Measurements from ENCODE around the gene ASPSCR1. TPM values are rescaled to one million over a fixed set of nuclear protein-coding genes. Genes with fewer than 3 reads are reported as not detected.
A peak's percentile ranks its signal among the peaks of the same experiment; 100 is the strongest.

Gene ASPSCR1
- total and polyA plus RNA-seq, 2 of the 4 experiments (the other 2 are of a cell fraction) = 7.2 to 17.2 TPM

DNA sequence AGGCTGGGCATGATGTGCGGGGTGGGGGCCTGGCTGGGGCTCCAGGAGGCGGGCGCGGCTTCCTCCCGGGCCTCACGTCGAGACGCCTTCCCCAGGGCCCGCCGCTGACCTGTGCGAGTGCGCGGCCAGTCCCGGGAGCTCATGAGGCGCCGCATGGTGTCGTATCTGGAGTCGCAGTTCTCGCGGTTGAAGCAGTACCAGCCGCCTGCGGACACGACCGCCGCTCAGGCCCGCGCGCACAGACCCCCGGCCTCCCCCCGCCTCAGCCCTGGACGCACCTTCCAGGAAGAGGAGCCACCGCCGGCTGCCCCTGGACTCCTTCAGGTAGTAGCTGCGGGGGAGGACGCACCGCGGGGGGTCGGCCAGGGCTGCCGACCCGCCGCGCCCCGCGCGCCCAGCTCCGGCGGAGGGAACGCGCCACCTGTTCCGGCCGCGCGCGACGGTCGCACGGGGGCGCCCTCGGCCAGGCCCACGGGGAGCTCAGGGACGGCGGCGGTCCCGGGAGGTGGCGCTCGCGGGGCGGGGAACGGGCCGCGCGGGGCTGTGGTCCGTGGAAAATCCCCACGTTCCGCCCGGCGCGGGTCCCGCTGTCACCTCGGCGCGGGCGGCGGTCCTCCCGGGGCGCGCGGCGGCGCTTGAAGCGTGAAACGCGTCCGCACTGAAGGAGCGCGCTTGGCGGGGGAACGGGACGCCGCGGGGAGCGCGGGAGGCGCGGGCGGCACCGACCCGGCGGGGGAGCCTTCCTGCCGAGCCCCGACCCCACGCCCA is 17.9 kb upstream of the ASPSCR1 start (continued):
- peak; percentile 99 for TF ChIP-seq CTCF (conservative IDR thresholded peaks at IDR 0.05; ENCODE audit: low read depth, low read length)
